Islet precursor cell (in vitro differentiated cells): ENCODE measurements around the gene FGF16.
"Not testable (repeated sequence)": the region's sequence is repeated elsewhere in the genome, so short reads cannot be mapped to it uniquely, and the experiment has no call there.

Source experiments
- DNase-seq: peaks from one replicate; pipeline ENCODE4 v3.0.0-alpha.2; 2018

FGF16 gene

DNA sequence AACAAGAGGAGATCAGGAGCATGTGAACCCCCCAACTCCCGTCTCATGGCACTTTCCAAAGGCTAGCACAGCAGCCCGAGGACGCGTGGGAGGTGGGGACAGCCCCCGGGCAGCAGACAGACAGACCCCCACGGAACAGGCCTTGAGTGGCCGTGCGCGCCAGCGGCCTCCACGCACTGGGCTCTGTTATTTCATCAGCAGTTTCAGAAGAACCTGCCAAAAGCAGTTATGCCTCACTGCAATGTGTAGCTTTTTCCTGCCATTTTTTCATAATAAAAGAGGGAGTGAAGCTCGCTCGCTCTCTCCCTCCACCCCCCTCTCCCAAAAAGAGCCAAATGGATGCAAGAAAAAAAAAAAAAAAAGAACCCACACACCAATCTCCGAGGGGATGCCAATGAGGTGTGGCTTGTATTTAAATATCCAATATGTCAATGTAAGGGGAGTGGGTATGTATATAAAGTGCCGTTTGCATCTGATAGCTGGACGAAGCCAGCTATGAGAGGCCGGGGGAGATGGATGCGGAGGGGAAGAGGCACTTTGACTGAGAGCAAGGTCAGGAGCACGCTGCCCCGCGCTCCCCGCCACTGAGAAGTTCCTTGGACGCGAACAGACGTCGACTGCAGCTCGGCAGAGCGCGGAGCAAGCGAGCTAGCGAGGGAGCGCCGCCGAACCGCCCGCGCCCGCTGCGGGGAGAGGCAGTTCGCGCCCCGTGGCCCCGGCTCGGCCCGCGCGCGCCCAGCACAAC, at the start of gene FGF16:
Gene FGF16, plus strand, starts transcription at position 482 of the 745 bp plus-strand sequence. CDS start 286 bp downstream, outside the sequence.
- no peak for DNase-seq

DNA sequence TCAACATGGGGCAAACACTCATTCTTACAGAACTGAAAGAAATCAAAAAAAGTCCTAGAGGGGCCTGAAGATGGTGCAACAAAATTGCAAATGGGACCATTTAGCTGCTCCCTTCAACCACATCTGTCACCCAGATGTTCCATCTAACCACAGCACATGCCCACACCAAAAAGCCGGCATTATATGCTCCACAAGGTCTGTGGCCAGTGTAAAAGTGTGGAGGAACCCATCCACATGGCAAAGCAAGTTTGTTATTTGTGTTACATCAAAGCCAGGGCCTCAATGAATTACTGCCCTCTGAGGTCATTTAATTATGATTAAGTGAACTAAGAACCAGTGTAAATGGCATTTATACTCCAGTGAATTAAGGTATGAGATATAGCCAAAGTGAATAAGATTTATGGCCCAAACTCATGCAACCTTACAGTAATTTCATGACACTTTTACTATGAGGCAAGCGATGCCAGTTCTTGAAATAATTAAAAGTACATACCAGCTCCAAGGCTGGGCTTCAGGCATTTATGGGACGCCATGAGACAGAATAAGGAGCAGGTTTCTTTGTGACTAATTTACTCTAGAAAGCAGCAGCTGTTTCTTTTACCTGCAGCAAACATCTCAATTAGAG, 48.7 kb upstream of the FGF16 start:
- DNase-seq: no peak

DNA sequence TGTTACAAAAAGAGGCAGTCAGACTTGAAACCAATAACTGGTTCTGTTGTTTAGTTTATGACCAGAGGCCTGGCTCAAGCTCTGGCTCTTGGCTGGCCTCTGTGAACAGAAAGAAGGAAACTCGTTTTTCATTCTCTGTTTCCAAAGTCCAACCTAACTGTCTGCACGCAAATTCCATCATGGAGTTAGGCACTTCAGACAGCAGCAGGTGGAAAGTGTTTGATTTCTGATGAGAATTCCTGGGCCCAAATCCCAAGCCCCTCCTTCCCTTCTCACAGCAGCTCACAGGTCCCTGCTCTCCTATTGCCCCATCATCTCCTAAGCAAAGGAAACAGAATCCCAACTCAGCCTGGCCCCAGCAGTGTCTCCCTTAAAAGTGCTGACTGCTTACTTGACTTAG, 42.8 kb upstream of the FGF16 start:
- no peak for DNase-seq

DNA sequence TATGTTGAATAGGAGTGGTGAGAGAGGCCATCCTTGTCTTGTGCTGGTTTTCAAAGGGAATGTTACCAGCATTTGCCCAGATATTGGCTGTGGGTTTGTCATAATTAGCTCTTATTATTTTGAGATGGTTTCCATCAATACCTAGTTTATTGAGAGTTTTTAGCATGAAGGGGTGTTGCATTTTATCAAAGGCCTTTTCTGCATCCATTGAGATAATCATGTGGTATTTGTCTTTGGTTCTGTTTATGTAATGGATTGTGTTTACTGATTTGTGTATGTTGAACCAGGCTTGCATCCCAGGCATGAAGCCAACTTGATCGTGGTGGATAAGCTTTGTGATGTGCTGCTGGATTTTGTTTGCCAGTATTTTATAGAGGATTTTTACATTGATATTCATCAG, 39.4 kb upstream of the FGF16 start:
- not testable (repeated sequence) for DNase-seq

DNA sequence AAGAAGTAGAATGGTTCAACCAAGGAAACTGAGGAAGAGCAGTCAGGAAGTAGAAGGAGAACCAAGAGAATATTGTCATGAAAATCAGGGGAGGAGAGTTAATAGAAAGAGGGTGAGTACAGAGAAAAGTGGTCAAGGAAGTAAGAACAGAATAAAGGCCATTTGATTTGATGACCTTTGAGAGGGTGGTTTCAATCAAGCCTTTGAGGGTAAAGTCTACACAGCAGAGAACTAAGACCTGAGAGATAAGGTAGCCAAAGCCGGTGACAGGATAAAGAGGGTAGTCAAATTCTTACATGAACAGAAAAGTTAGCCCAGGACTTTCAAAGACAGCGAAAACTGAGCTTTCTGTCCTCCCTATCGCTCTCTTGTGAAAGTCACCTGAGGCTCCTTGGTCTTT, 34.6 kb upstream of the FGF16 start:
- no peak for DNase-seq

DNA sequence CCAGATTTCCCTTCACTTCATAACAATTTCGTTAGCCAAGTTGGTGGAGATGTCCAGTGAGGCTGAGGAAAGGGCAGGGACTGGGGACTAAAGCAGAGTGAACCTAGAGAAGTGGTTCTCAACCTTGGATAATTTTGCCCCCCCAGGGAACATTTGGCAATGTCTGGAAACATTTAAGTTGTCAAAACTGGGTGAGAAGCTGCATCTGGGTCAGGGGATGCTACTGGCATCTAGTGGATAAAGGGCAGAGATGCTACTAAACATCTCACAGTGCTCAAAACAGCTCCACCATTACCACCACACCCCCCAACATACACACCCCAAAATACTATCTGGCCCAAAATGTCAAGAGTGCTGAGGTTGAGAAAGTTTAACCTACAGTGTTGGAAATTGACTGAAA, 32.0 kb upstream of the FGF16 start:
- DNase-seq: no peak

DNA sequence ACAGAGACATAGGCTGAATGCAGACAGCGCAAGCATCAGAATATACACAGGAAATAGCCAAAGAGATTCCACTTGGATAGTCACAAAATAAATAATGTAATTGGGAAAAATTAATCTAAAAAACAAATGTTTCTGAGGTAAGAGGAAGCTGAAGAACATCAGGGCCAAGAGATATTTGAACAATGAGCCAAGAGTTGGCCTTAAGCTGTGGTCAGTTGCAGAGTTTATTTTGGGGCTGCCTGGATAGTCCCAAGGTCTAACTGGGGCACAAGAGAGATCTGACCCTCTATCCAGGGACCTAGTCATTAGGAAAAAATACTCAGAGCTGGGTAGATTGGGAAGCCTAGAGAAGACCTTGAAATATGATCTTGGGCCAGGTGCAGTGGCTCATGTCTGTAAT, 31.3 kb upstream of the FGF16 start:
- no peak for DNase-seq

DNA sequence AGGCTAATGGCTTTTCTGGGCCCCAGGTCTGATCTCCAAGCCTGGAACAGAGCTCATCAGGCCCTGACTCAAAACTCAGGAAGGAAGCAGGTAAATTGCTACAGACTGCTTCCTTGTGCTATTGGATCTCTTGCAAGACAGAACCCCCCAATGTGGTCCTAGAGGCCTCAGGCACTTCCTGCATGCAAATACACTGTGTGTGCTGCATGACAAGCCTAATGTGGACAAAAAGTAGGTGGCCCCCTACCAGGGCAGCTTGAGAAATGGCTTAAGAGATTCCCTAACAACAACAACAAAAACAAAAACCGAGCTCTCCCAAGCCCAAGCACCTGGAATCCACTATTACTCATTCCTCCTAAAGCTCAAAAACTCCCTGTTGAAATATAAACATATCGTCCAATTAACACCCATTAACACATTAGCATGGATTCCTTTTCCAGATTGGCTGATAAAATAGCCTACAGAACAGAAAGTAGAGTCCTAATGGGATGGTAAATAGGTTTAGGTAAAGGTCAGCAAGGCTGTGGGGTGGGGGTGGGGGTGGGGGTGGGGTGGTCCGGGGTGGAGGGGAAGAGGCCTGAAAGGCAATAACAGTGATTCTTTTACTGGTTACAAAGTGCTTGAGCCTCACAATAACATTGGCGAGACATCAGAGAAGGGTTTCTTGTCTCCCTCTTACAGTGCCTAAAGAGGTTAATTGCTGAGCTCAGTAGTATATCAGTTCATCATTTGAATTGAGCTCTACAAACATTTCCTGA, 24.1 kb upstream of the FGF16 start:
- DNase-seq: peak; percentile 84

DNA sequence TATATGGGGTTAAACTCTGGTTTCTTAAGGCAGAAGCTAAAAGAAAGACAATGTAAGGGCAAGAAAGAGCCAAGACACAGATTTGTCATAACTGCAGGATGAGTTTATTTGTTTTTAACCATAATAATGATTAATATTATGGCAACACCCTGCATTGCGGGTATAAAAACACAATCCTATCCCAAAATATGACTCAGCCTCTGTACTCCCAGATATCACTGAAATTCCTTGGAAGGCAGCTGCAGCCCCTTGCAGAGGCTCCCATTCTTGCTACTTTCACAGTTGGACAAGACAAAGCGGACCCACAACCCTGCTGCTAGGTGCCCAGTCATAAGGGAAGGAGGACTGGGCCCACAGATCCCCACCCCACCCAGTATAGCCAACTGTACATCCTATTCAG, 20.4 kb upstream of the FGF16 start:
- DNase-seq: no peak

DNA sequence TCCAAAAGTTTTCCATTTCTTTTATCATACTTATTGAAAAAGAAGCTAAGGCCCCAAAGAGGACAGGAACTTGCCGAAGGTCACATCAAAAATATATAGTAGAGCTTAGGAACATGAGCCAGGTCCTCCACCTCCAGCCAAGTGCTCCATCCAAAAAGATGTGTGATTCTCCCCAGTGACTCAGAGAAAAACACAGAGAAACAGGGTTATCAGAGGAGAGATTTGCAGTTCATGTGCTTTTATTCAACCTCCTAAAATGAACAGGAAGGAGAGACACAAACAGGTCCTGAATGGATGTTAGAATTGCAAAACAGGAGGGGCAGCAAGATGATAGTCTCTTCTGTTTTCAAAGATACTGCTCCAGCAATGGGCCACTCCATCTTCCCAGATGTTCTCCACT, 19.6 kb upstream of the FGF16 start:
- no peak for DNase-seq

DNA sequence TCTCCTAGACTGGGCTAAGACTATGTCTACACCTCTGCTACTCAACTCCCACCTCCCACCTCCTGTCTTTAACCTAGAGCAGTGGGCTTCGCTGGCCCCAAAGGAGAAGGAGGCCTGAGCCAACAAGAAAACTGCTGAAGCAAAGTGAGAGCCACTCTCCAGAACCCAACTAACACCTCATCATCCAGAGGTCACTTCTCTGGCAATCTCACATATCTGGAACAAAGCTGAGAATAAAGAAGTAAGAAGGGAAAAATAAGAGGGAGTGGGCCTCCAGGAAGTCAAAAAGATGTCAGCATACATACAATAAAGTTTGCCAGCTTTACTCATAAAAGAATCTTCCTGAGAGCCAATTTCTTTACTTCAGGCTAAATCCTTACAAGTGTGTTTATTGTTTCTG, 18.6 kb upstream of the FGF16 start:
- DNase-seq: no peak

DNA sequence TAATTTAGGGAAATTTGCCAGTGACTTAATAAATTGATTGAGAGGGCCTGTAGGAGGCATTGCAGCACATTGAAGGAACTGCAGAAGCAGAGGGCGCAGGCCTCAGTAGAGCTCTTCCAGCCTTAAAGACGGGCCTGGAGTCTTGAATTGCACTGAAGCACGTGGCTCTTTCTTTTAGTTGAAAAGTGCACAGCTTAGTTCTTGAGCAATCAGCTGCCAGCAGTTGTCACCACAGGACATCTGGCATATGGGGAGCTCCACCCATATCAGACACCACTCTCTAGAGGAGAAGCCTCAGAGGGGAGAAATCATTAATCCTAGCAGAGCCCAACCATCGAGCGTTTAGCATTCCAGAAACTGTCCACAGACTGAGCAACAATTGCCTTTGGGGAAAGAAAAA, 16.0 kb upstream of the FGF16 start:
- DNase-seq: no peak

DNA sequence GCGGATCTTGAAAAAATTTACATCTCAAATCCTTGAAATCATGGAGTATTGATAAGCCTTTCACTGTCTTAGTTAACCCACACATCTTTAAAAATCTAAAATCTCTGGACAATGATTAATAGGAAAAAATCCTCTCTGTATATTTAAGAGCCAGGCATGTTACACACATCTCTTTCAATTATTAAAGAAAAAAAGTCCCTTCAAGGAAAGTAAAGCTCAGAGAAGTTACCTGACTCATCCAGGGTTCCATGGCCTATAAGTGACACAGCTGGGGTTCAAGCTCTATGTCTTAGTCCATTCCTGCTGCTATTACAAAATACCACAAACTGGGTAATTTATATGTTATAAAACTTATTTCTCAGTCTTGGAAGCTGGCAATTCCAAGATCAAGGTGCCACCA, 14.2 kb upstream of the FGF16 start:
- DNase-seq: no peak

DNA sequence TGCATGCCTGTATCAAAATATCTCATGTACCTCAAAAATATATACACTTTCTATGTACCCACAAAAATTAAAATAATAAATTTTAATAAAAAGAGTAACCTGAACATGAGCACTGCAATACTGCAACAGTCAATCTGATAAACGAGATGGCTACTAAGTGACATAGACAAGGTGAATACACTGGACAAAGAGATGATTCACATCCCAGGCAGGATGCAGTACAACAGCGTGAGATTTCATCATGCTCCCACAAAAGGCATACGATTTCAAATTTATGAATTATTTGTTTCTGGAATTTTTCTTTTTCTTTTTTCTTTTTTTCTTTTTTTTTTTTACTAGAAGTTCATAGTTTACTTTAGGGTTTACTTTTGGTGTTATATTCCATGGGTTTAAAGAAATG, 12.2 kb upstream of the FGF16 start:
- DNase-seq: no peak

DNA sequence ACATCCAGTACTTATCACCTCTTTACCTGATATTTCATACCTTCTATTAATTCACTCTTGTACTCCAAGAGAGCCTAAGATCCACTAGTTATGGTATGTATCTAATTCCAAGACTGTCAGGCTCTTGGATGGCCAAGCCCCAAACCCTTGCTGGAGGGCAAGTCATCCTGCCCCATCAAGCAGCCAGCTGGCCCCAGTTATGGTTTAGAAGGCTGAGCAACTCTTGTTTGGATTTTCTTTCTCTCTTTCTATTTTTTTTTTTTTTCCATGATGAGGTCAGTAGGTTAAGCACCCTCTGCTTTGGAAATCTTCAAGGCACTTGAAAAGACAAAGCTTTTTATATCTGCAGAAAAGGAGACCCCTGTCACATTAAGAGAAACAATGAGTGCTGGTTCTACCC, 10.9 kb upstream of the FGF16 start:
- no peak for DNase-seq

DNA sequence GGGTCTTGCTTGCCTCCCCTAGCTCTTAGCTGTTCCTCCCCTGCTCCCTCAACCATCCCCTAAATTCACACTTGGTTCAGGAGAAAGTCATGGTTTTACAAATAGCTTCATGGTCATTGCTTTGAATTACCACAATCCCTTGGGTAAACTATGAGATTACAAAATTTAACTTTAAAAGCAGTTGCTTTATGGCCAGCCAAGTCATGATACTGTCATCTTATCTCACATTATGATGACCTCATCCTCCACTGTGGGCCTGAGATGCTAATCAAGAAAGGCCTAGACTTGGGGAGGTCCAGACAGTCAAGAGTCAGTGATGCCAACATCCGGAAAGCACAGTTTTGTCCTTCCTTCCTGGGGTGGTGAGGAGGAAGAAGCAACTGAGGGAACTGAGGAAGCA, 10.5 kb upstream of the FGF16 start:
- DNase-seq: no peak

DNA sequence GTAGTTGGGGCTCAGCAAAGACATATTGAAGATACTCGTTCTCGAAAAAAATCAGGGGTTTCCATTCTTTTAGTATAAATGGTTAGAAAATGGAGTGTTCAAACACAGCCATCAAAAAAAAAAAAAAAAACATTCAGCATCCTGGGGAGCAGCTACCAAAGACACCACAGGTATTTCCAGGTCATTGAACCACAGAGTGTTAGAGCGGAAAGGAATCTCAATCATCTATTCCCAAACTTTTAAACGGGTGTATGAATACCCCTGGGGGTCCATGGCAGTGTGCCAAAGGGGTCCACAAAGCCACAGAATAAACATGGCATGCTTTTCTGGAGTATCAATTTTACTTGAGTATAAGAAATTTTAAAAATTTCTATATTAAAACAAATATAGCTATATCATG, 6.9 kb upstream of the FGF16 start:
- no peak for DNase-seq

DNA sequence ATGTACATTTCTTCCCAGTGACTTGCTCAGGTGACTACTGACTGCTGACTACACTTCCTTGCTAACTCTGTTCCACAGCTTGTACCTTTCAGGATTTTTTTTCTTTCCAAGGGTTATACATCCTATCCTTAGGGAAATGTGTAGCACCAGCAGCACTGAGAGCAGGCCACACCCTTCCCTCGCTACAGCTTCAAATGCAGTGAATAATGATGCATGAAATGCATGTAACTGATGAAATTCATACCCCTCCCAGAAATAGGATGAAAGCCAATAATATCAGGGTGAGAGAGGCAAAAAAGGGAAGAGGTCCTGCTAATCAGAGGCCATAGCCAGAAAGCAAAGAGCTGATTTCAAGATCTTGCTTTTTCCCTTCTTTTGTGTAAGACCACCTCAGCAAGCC, 6.2 kb upstream of the FGF16 start:
- no peak for DNase-seq

DNA sequence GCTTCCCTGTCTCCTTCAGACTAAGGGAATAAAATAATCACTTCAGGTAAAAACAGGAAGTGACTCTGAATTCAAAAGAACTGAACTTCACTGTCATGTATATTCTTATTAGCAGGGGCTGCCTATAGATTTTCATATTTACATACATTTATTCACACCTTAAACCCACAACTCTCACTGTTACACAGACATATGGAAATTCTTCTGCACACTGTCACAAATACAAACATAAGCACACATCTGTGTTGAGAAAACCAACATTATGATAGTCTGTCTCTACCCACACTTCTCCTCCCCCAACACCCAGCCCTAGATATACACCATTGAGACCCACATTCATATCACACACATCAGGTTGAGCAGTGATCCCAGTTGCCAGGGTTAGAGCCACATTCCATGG, 5.7 kb upstream of the FGF16 start:
- DNase-seq: no peak

DNA sequence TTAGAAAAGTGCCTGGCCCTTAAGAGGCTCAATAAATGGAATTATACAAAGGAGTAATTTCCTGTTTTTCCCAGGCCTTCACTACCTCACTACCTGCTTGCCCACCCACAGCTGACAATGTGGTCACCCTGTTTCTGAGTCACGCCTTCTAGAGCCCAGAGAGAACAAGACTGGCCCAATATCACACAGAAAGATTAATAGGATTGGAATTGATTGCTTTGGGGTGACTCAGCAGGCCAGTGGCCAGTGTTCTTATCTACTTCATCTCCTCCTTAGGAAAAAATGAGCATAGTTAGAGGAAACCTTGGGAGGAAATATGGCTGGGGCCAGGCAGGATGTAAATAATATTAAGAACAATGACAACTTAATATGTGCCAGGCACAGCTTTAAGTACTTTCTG, 4.5 kb upstream of the FGF16 start:
- peak; percentile 63 for DNase-seq

DNA sequence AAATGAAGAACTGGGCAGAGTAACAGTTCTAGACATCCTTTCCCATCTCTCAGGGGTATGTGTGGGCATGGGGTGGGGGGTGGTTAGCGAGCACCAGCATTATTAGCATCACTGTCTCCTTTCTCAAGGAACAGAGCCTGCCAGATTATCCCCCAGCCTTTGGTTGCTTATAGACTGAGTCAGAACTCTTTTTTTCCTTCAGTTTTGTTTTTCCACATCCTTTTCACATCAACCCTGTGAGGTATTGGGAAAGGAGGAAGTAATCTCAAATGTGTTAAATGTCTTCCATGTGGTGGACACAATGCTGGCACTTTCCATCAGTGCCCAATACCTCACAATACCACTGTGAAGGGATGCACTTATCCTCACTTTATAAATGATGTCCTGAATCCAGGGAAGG, 3.1 kb upstream of the FGF16 start:
- DNase-seq: no peak

DNA sequence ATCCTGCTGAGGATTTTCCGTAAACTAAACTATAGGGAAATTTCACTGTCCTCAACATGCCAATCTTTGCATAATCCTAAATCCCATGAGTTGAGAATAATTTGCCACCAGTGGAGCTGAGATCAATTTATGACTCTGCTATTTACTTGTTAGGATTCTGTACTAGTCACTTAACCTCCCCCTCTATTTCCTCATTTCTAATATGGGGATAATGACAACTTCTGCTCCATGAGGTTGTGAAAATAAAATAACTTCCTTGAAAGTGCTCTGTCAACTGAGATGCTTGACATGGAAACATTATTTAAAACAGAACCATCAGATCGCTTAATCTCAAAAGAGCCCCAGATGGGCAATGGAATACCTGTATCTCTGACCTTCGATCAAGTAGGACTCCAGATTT, 2.6 kb upstream of the FGF16 start:
- no peak for DNase-seq

DNA sequence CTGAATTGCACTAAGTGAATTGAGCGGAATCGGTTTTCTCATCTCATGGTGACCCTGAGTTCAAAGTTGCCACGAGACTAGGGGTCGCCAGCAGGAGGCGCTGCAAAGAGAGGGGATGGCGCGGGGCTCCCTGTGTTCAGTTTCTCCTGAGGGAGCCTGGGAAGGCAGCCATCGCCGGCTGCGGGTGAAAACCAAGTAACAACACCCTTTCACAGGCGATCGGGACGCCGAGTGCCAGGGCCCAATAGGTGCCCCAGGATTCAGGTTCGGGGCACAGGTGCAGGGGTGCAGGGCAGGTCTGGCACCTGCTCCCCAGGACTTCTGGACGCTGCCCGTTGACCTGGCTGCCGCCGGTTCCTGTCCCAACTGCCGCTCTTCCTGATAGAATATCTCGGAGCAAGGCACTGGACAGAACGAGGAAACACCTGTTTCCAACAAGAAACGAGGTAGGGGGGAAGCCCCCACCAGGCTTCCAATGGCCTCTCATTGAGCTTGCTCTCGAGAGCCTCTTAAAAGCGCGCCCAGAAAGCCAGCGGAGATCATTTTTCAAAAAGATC, 1.1 kb upstream of the FGF16 start:
- DNase-seq: no peak
